ENCODE data around the gene SMIM1. TPM values are rescaled to one million over a fixed set of nuclear protein-coding genes. Genes with fewer than 3 reads are reported as not detected.

SMIM1 gene
- total and polyA plus RNA-seq, 9 of the 15 experiments (the other 6 are each of a cell fraction or from before 2014, with no cell fraction given) = 2.3 to 125 (median 24.3) TPM

- 64% methylated on average over 15 of the region's 17 CpGs for WGBS (ENCODE audit: insufficient coverage, low coverage, missing lambda C conversion rate)
- Histone ChIP-seq H3K9me3 (replicated peaks; ENCODE audit: control insufficient read depth, insufficient read depth, low read depth, low read length) (no peaks in the 10 kb centered on the region), H4K20me1 (replicated peaks; ENCODE audit: control insufficient read depth, insufficient read depth, low read length) (no peaks in the 10 kb centered on the region), H3K27ac (ENCODE audit: extremely low read depth, low read depth, low read length) (no peak overlapping the region), H3K79me2 (ENCODE audit: control insufficient read depth, insufficient read depth, low read length) (peaks cover 11% of the 10 kb centered on the region; the same call in 2 of the 3 replicates), H3K4me3 (no peak overlapping the region), H2AFZ (ENCODE audit: low read depth, low read length) (no peak overlapping the region), H3K36me3 (ENCODE audit: control insufficient read depth, insufficient read depth, low read length) (no peaks in the 10 kb centered on the region), H3K27me3 (ENCODE audit: control insufficient read depth in 2 of 2, insufficient read depth in 2 of 2, low read length in 2 of 2) (peaks cover 0 to 15% of the 10 kb centered on the region in 2 experiments; a peak in 2 of 5 replicates), H3K9ac (ENCODE audit: insufficient read depth in 1 of 2, low read depth in 2 of 2, low read length in 2 of 2) (no peak overlapping the region), H3K9me1 (ENCODE audit: control insufficient read depth, insufficient read depth, low read length) (no peaks in the 10 kb centered on the region), H3K4me2 (ENCODE audit: insufficient read depth, low read length) (no peak overlapping the region), H3K4me1 (replicated peaks in 1 of 2; ENCODE audit: control insufficient read depth in 2 of 2, insufficient read depth in 2 of 2, low read length in 2 of 2) (peaks cover 19 to 60% of the 10 kb centered on the region in 2 experiments; a peak in 4 of 5 replicates)
- no peak for DNase-seq (ENCODE audit: extremely low read depth in 1 of 4, low spot score in 3 of 4)
- in situ Hi-C loops (cut with MboI) = no loop called here
- POLR2A ChIA-PET = interaction anchor here (0.6 to 2.7 kb wide), 8 partner anchors 10 to 635 kb away, joined by 3 to 9 read pairs (median 4); no protein-coding TSS in a partner anchor
- TF ChIP-seq ZNF232 (CRISPR knock-in tag; IDR thresholded peaks at IDR 0.05) (no peak), UBTF (IDR thresholded peaks at IDR 0.05; ENCODE audit: borderline replicate concordance in 1 of 2, low read depth in 2 of 2, low read length in 2 of 2) (no peak), USF2 (CRISPR knock-in tag; IDR thresholded peaks at IDR 0.05) (no peak)
- no peak for FAIRE-seq
- intact Hi-C loops (cut with micrococcal nuclease) = no loop called here
- no TSS peak for BruUV-seq (replicated peaks)
- CTCF ChIA-PET (ENCODE audit: low intra/inter-chr PET ratio) = no interaction called here
- no peak for ATAC-seq
These were observed 5.1 kb upstream of the SMIM1 start for GRCh38 chr1:3767328-3767925.
